SU-DHL-6 (cell line): Measurements from ENCODE around the gene LTBP1.

ENCODE experiments used
- EZH2phosphoT487 ChIP-seq: fragments of 200-600 bp; sonication (generic), shearing (Covaris generic); conservative IDR thresholded peaks from 2 replicates; pipeline ENCODE4 v1.6.1; 2018; ENCODE audit warnings: mild to moderate bottlenecking, antibody characterized with exemption, low read length, moderate library complexity, mixed read lengths
- TF ChIP-seq, protein P1 (sequence below): fragments of 200-600 bp; sonication (generic); IDR thresholded peaks from one replicate; pipeline ENCODE4 v1.5.1; 2017; ENCODE audit warnings: antibody characterized with exemption, mild to moderate bottlenecking, low read length, moderate library complexity; ENCODE audit not compliant: insufficient read depth, poor library complexity, severe bottlenecking

- TF ChIP-seq, protein P1, sequence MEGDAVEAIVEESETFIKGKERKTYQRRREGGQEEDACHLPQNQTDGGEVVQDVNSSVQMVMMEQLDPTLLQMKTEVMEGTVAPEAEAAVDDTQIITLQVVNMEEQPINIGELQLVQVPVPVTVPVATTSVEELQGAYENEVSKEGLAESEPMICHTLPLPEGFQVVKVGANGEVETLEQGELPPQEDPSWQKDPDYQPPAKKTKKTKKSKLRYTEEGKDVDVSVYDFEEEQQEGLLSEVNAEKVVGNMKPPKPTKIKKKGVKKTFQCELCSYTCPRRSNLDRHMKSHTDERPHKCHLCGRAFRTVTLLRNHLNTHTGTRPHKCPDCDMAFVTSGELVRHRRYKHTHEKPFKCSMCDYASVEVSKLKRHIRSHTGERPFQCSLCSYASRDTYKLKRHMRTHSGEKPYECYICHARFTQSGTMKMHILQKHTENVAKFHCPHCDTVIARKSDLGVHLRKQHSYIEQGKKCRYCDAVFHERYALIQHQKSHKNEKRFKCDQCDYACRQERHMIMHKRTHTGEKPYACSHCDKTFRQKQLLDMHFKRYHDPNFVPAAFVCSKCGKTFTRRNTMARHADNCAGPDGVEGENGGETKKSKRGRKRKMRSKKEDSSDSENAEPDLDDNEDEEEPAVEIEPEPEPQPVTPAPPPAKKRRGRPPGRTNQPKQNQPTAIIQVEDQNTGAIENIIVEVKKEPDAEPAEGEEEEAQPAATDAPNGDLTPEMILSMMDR, result no peak
- no peak for TF ChIP-seq EZH2phosphoT487
Measured at GRCh38 chr2:33262097-33262496, 315.3 kb downstream of the LTBP1 start.
